HepG2 (cell line): ENCODE measurements around the gene BBLN. TPM values are rescaled to one million over a fixed set of nuclear protein-coding genes. Genes with fewer than 3 reads are reported as not detected.

Experiments
- AGO2 ChIP-seq: fragments of 200-400 bp; formaldehyde crosslinking; optimal IDR thresholded peaks from 2 replicates; pipeline ENCODE3; 2017; ENCODE audit warnings: mild to moderate bottlenecking, low read depth, low read length, moderate library complexity
- ATAD3A ChIP-seq: sonication (generic); formaldehyde crosslinking; IDR thresholded peaks from 2 replicates; pipeline ENCODE4 v1.4.0; 2020; ENCODE audit warnings: missing genetic modification reagents
- HOXD1 ChIP-seq: sonication (generic); formaldehyde crosslinking; IDR thresholded peaks from 2 replicates; pipeline ENCODE4 v1.5.0; 2020; ENCODE audit warnings: missing genetic modification reagents
- IRX3 ChIP-seq: sonication (generic); formaldehyde crosslinking; IDR thresholded peaks from 2 replicates; pipeline ENCODE4 v1.8.1; 2023; ENCODE audit warnings: mild to moderate bottlenecking, low read depth, missing genetic modification reagents, borderline replicate concordance
- LCORL ChIP-seq, 2 experiments: fragments of 450-650 bp in 1 of 2; sonication (generic) in 1 of 2; formaldehyde crosslinking in 1 of 2; IDR thresholded peaks; 2 replicates each; pipeline versions ENCODE4 v1.5.0 to v1.6.1; 2017 to 2020; ENCODE audit warnings: antibody characterized with exemption in 1 of 2, missing genetic modification reagents in 1 of 2
- NAIF1 ChIP-seq: sonication (generic); formaldehyde crosslinking; IDR thresholded peaks from 2 replicates; pipeline ENCODE4 v1.5.0; 2020; ENCODE audit warnings: mild to moderate bottlenecking, missing genetic modification reagents, borderline replicate concordance
- PCBP2 ChIP-seq: fragments of 200-400 bp; formaldehyde crosslinking; optimal IDR thresholded peaks from 2 replicates; pipeline ENCODE3; 2018; ENCODE audit warnings: low read length, low read depth; ENCODE audit not compliant: poor library complexity, severe bottlenecking
- PHB2 ChIP-seq: fragments of 450-650 bp; IDR thresholded peaks from 2 replicates; pipeline ENCODE4 v1.6.1; 2018; ENCODE audit not compliant: partially characterized antibody
- POLR2AphosphoS5 ChIP-seq: IDR thresholded peaks from 2 replicates; pipeline ENCODE4 v1.6.1; 2012; ENCODE audit warnings: low read depth, low read length
- REXO4 ChIP-seq: sonication (generic); formaldehyde crosslinking; IDR thresholded peaks from 2 replicates; pipeline ENCODE4 v1.8.0; 2022; ENCODE audit warnings: missing genetic modification reagents, mild to moderate bottlenecking, borderline replicate concordance
- TCF7 ChIP-seq: sonication (generic); IDR thresholded peaks from 2 replicates; pipeline ENCODE4 v1.6.1; 2016; ENCODE audit warnings: antibody characterized with exemption, low read depth
- TGIF2 ChIP-seq: IDR thresholded peaks from 2 replicates; pipeline ENCODE4 v1.6.1; 2016; ENCODE audit warnings: control low read depth, missing compliant biosample characterization
- WIZ ChIP-seq: sonication (generic); formaldehyde crosslinking; IDR thresholded peaks from 2 replicates; pipeline ENCODE4 v1.5.1; 2020; ENCODE audit warnings: mild to moderate bottlenecking, missing genetic modification reagents
- YY1 ChIP-seq: IDR thresholded peaks from 2 replicates; pipeline ENCODE4 v1.6.1; 2011; ENCODE audit warnings: low read length, low read depth, moderate library complexity, mild to moderate bottlenecking; ENCODE audit not compliant: insufficient read depth, insufficient replicate concordance
- ZC3H4 ChIP-seq: sonication (generic); formaldehyde crosslinking; IDR thresholded peaks from 2 replicates; pipeline ENCODE4 v1.4.0; 2020; ENCODE audit warnings: missing genetic modification reagents, borderline replicate concordance
- ZNF138 ChIP-seq: sonication (generic); formaldehyde crosslinking; IDR thresholded peaks from 2 replicates; pipeline ENCODE4 v1.5.0; 2020; ENCODE audit warnings: mild to moderate bottlenecking, low read depth, missing genetic modification reagents
- ZNF205 ChIP-seq: IDR thresholded peaks from 2 replicates; pipeline ENCODE4 v1.6.1; 2018; ENCODE audit warnings: missing biosample characterization, missing genetic modification reagents
- ZNF772 ChIP-seq: sonication (generic); formaldehyde crosslinking; IDR thresholded peaks from 2 replicates; pipeline ENCODE4 v1.5.0; 2020; ENCODE audit warnings: mild to moderate bottlenecking, missing genetic modification reagents
- polyA plus RNA-seq, 8 experiments: library from polyadenylated mRNA; depleted of rRNA in 3 of 8; stranded (reverse) in 7 of 8; unstranded in 1 of 8; fragments of >200 nt; fragmentation: Illumina TruSeq in 4 of 8; extraction: Trizol in 4 of 8; gene quantifications; 2 replicates each; pipeline versions ENCODE4 v1.2.1 to v1.2.3, GENCODE V29; 2011 to 2016; ENCODE audit warnings: low read depth in 4 of 8, missing spikeins in 1 of 8, mixed read lengths in 1 of 8; ENCODE audit not compliant: insufficient read depth in 1 of 8
- total RNA-seq, 5 experiments: library from RNA; depleted of rRNA; stranded (reverse); fragments of >200 nt; fragmentation: Illumina TruSeq; extraction: Trizol; gene quantifications; 2 replicates each; pipeline ENCODE4 v1.2.3, GENCODE V29; 2016; ENCODE audit warnings: low read depth in 1 of 5
- TF ChIP-seq, protein P1 (sequence below): sonication (generic); formaldehyde crosslinking; conservative IDR thresholded peaks from 2 replicates; pipeline ENCODE4 v1.4.0; 2020; ENCODE audit warnings: missing genetic modification reagents
- TF ChIP-seq, protein P2 (sequence below): sonication (generic); formaldehyde crosslinking; IDR thresholded peaks from 2 replicates; pipeline ENCODE4 v1.8.0; 2022; ENCODE audit warnings: mild to moderate bottlenecking, missing genetic modification reagents, moderate library complexity
- TF ChIP-seq, protein P3 (sequence below): IDR thresholded peaks from 2 replicates; pipeline ENCODE4 v1.6.1; 2018; ENCODE audit warnings: missing genetic modification reagents, mild to moderate bottlenecking, missing compliant biosample characterization
- TF ChIP-seq, protein P4 (sequence below): sonication (generic); formaldehyde crosslinking; IDR thresholded peaks from 2 replicates; pipeline ENCODE4 v1.8.1; 2023; ENCODE audit warnings: mild to moderate bottlenecking, missing genetic modification reagents
- TF ChIP-seq, protein P5 (sequence below): sonication (generic); formaldehyde crosslinking; IDR thresholded peaks from 2 replicates; pipeline ENCODE4 v1.4.0; 2020; ENCODE audit warnings: missing genetic modification reagents, borderline replicate concordance

The BBLN gene
- total and polyA plus RNA-seq, 2 of the 13 experiments (the other 11 are each of a cell fraction or from before 2014, with no cell fraction given), result 27.6 to 33.1 TPM

DNA sequence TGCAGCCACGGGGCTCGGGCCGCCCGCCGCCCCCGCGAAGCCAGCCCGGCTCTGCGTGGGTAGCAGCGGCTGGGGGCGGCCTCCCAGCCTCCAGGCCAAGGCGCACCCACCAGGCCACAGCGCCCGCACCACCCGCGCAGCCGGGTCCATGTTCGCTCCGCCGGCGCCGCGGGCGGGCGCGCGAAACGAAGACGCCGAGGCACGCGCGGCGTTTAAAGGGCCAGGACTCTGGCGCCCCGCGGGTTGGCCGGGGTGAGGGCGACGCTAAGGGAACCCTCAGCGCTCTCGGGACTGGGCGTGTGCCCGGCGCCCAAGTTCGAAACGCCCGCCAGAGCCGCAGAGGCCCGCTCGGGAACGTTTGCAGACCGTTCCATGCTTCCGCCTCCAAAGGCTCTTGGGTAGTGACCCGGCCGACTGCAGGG lies 32.5 kb upstream of the BBLN start, which contains the start of gene PTGES2 (continued):
- TF ChIP-seq LCORL (IDR thresholded peaks at IDR 0.05), result no peak
- TF ChIP-seq LCORL (CRISPR knock-in tag; IDR thresholded peaks at IDR 0.05), result no peak
- TF ChIP-seq ZNF205 (CRISPR knock-in tag), result no peak
- TF ChIP-seq ZC3H4 (CRISPR knock-in tag), result no peak
- TF ChIP-seq, protein P1, sequence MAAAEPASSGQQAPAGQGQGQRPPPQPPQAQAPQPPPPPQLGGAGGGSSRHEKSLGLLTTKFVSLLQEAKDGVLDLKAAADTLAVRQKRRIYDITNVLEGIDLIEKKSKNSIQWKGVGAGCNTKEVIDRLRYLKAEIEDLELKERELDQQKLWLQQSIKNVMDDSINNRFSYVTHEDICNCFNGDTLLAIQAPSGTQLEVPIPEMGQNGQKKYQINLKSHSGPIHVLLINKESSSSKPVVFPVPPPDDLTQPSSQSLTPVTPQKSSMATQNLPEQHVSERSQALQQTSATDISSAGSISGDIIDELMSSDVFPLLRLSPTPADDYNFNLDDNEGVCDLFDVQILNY (CRISPR knock-in tag), result peak; percentile 61
- no peak for TF ChIP-seq POLR2AphosphoS5
- TF ChIP-seq, protein P2, sequence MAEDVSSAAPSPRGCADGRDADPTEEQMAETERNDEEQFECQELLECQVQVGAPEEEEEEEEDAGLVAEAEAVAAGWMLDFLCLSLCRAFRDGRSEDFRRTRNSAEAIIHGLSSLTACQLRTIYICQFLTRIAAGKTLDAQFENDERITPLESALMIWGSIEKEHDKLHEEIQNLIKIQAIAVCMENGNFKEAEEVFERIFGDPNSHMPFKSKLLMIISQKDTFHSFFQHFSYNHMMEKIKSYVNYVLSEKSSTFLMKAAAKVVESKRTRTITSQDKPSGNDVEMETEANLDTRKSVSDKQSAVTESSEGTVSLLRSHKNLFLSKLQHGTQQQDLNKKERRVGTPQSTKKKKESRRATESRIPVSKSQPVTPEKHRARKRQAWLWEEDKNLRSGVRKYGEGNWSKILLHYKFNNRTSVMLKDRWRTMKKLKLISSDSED (CRISPR knock-in tag), result no peak
- TF ChIP-seq, protein P3, sequence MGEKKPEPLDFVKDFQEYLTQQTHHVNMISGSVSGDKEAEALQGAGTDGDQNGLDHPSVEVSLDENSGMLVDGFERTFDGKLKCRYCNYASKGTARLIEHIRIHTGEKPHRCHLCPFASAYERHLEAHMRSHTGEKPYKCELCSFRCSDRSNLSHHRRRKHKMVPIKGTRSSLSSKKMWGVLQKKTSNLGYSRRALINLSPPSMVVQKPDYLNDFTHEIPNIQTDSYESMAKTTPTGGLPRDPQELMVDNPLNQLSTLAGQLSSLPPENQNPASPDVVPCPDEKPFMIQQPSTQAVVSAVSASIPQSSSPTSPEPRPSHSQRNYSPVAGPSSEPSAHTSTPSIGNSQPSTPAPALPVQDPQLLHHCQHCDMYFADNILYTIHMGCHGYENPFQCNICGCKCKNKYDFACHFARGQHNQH (CRISPR knock-in tag), result no peak
- TF ChIP-seq WIZ (CRISPR knock-in tag), result no peak
- TF ChIP-seq HOXD1 (CRISPR knock-in tag), result no peak
- no peak for TF ChIP-seq TGIF2
- TF ChIP-seq NAIF1 (CRISPR knock-in tag), result no peak
- TF ChIP-seq ZNF138 (CRISPR knock-in tag), result no peak
- TF ChIP-seq ZNF772 (CRISPR knock-in tag), result 0 out of 2 replicates have a peak, but pooled peaks have one; percentile 53
- TF ChIP-seq PHB2, result no peak
- no peak for TF ChIP-seq REXO4 (CRISPR knock-in tag)
- no peak for TF ChIP-seq ATAD3A (CRISPR knock-in tag)
- peak; percentile 46 for TF ChIP-seq YY1
- TF ChIP-seq, protein P4, sequence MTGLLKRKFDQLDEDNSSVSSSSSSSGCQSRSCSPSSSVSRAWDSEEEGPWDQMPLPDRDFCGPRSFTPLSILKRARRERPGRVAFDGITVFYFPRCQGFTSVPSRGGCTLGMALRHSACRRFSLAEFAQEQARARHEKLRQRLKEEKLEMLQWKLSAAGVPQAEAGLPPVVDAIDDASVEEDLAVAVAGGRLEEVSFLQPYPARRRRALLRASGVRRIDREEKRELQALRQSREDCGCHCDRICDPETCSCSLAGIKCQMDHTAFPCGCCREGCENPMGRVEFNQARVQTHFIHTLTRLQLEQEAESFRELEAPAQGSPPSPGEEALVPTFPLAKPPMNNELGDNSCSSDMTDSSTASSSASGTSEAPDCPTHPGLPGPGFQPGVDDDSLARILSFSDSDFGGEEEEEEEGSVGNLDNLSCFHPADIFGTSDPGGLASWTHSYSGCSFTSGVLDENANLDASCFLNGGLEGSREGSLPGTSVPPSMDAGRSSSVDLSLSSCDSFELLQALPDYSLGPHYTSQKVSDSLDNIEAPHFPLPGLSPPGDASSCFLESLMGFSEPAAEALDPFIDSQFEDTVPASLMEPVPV, result no peak
- TF ChIP-seq PCBP2, result no peak
- no peak for TF ChIP-seq TCF7
- TF ChIP-seq IRX3 (CRISPR knock-in tag), result no peak; the same call in 1 of the 2 replicates
- TF ChIP-seq, protein P5, sequence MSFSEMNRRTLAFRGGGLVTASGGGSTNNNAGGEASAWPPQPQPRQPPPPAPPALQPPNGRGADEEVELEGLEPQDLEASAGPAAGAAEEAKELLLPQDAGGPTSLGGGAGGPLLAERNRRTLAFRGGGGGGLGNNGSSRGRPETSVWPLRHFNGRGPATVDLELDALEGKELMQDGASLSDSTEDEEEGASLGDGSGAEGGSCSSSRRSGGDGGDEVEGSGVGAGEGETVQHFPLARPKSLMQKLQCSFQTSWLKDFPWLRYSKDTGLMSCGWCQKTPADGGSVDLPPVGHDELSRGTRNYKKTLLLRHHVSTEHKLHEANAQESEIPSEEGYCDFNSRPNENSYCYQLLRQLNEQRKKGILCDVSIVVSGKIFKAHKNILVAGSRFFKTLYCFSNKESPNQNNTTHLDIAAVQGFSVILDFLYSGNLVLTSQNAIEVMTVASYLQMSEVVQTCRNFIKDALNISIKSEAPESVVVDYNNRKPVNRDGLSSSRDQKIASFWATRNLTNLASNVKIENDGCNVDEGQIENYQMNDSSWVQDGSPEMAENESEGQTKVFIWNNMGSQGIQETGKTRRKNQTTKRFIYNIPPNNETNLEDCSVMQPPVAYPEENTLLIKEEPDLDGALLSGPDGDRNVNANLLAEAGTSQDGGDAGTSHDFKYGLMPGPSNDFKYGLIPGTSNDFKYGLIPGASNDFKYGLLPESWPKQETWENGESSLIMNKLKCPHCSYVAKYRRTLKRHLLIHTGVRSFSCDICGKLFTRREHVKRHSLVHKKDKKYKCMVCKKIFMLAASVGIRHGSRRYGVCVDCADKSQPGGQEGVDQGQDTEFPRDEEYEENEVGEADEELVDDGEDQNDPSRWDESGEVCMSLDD, result no peak
- peak; percentile 77 for TF ChIP-seq AGO2
